SH-SY5Y (cell line): Measurements from ENCODE around the gene PKN1.

ENCODE experiments used
- GATA2 ChIP-seq: IDR thresholded peaks from 2 replicates; pipeline ENCODE4 v1.6.1; 2011; ENCODE audit warnings: mild to moderate bottlenecking, low read depth, low read length
- GATA3 ChIP-seq: IDR thresholded peaks from 2 replicates; pipeline ENCODE4 v1.6.1; 2011; ENCODE audit warnings: low read depth, mild to moderate bottlenecking, low read length, moderate library complexity

PKN1 gene

GRCh38 chr19:14470031-14470876, 37.1 kb downstream of the PKN1 start:
- TF ChIP-seq GATA2 (no peak), GATA3 (no peak)

- TF ChIP-seq GATA3 (no peak), GATA2 (no peak)
These were observed 38.5 kb downstream of the PKN1 start for GRCh38 chr19:14471436-14472187.

- no peak for TF ChIP-seq GATA3
- no peak for TF ChIP-seq GATA2
These were observed 39.3 kb downstream of the PKN1 start for GRCh38 chr19:14472202-14472938.

- TF ChIP-seq GATA2 (no peak), GATA3 (no peak)
These were observed 40.2 kb downstream of the PKN1 start for GRCh38 chr19:14473073-14473977.

- no peak for TF ChIP-seq GATA3
- TF ChIP-seq GATA2 = no peak
These were observed 41.0 kb downstream of the PKN1 start for GRCh38 chr19:14473978-14474578.

GRCh38 chr19:14474827-14475226, 41.7 kb downstream of the PKN1 start:
- TF ChIP-seq GATA3 = no peak
- TF ChIP-seq GATA2 = no peak

- TF ChIP-seq GATA2 (0 out of 2 replicates have a peak, but pooled peaks have one; percentile 15), GATA3 (no peak)
These were observed 42.4 kb downstream of the PKN1 start, which contains the start of gene PTGER1 for GRCh38 chr19:14475251-14476073. PTGER1 (minus strand) TSS chr19:14475354; CDS start chr19:14474320, 1,034 bp downstream.

GRCh38 chr19:14476327-14476672, 43.2 kb downstream of the PKN1 start:
- no peak for TF ChIP-seq GATA3
- TF ChIP-seq GATA2 = no peak

- no peak for TF ChIP-seq GATA2
- TF ChIP-seq GATA3 = no peak
These were observed 43.7 kb downstream of the PKN1 start for GRCh38 chr19:14476673-14477401.

- TF ChIP-seq GATA3 (no peak), GATA2 (no peak)
These were observed 44.5 kb downstream of the PKN1 start for GRCh38 chr19:14477418-14478112.

GRCh38 chr19:14478113-14478545, 45.0 kb downstream of the PKN1 start:
- no peak for TF ChIP-seq GATA2
- no peak for TF ChIP-seq GATA3
